Measurements from ENCODE around the gene FOXN1. TPM values are rescaled to one million over a fixed set of nuclear protein-coding genes. Genes with fewer than 3 reads are reported as not detected.

FOXN1 gene
- total RNA-seq, 1 donor from 2014 or later, result not detected

GRCh38 chr17:28530926-28531325 lies 24.8 kb downstream of the FOXN1 start:
- no peaks in the 10 kb centered on the region for H3K36me3 Mint-ChIP-seq (ENCODE audit: low read depth)
- peaks cover 3% of the 10 kb centered on the region for H3K27me3 Mint-ChIP-seq
- H3K4me3 Mint-ChIP-seq, result no peak overlapping the region
- no peak overlapping the region for H3K27ac Mint-ChIP-seq
- intact Hi-C loops (cut with micrococcal nuclease), result no loop called here
- no peak for DNase-seq
- H3K9me3 Mint-ChIP-seq, result no peaks in the 10 kb centered on the region
- H3K4me1 Mint-ChIP-seq, result no peaks in the 10 kb centered on the region

- Mint-ChIP-seq H3K4me3 (no peak overlapping the region), H3K9me3 (no peaks in the 10 kb centered on the region), H3K36me3 (ENCODE audit: low read depth) (no peaks in the 10 kb centered on the region), H3K4me1 (no peaks in the 10 kb centered on the region), H3K27me3 (peaks cover 3% of the 10 kb centered on the region), H3K27ac (no peak overlapping the region)
- intact Hi-C loops (cut with micrococcal nuclease), result no loop called here
- DNase-seq, result no peak
Observed at GRCh38 chr17:28532050-28532960, 26.2 kb downstream of the FOXN1 start.

DNA sequence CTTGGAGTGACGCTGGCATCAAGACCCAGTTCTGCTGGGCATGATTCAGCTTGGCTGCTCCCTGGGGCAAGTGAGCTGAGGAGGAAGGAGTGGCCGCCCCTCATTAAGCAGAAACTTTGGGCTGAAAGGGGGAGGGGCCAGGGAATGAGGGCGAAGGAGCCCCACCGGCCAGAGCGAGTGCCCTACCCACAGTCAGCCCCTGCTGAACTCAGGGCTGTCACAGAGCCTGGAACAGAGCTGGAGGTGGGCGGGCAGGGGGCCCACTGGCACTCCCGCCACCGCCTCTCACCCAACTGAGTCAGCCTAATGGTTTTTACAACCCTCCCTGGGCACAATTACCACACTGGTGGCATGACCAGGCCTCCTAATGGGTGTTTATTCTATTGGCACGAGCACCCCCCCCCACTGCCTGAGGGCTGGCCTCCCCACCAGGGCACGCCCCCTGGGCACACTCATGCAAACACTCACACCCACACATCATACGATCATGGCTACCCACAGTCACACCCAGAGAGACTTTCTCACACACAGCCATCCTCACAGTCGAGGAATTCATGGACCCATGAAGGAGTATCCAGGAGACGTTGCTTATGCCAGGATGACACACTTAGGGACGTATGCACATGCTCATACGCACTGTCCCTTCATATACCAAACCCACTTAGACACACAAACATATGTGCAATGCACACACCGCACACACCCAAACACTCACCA lies 27.1 kb downstream of the FOXN1 start:
- intact Hi-C loops (cut with micrococcal nuclease), result no loop called here
- Mint-ChIP-seq H3K27me3 (peaks cover 3% of the 10 kb centered on the region), H3K27ac (no peak overlapping the region), H3K9me3 (no peaks in the 10 kb centered on the region), H3K4me3 (no peak overlapping the region), H3K4me1 (no peaks in the 10 kb centered on the region), H3K36me3 (ENCODE audit: low read depth) (no peaks in the 10 kb centered on the region)
- DNase-seq, result no peak

- intact Hi-C loops (cut with micrococcal nuclease), result no loop called here
- peaks cover 3% of the 10 kb centered on the region for H3K27me3 Mint-ChIP-seq
Observed at GRCh38 chr17:28534740-28535375, 28.7 kb downstream of the FOXN1 start.

DNA sequence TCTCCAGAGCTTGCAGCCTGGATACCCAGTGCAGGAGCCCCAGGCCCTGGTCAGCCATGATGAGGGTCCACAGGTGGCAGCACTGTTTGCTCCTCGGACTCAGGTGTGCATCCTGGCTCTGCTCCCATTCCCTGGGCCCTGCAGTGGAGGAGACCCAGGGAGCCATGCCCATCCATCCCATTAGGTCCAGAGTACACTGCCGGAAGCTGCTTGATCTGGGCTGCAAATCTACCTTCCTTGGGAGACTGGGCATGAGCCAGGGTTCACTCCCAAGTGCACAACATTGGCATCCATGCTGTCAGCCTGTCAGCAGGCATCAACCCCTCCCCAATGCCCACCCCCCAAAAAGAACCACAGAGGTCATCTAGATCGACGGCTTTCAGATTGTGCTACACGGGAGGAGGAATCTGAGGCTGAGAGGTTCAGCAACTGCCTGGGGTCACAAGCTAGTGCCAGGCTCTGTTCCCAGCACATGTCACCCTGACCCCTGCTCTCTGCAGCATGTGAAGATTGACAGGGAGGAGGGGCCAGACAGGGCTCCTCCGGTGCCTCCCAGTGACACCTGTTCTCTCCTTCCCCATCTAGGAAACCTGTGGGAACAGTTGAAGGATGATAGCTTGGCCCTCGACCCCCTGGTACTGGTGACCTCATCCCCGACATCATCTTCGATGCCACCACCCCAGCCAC lies 30.5 kb downstream of the FOXN1 start:
- Mint-ChIP-seq H3K27me3 (peaks cover under 1% of the 10 kb centered on the region), H3K4me3 (no peak overlapping the region), H3K9me3 (no peaks in the 10 kb centered on the region), H3K27ac (no peak overlapping the region), H3K36me3 (ENCODE audit: low read depth) (no peaks in the 10 kb centered on the region), H3K4me1 (no peaks in the 10 kb centered on the region)
- DNase-seq, result no peak
- intact Hi-C loops (cut with micrococcal nuclease), result no loop called here

More at GRCh38 chr17:28534740-28535375, 28.7 kb downstream of the FOXN1 start:
- no peaks in the 10 kb centered on the region for H3K9me3 Mint-ChIP-seq
- no peak overlapping the region for H3K27ac Mint-ChIP-seq
- DNase-seq, result no peak
- H3K36me3 Mint-ChIP-seq (ENCODE audit: low read depth), result no peaks in the 10 kb centered on the region
- no peak overlapping the region for H3K4me3 Mint-ChIP-seq
- no peaks in the 10 kb centered on the region for H3K4me1 Mint-ChIP-seq

- no peaks in the 10 kb centered on the region for H3K4me1 Mint-ChIP-seq
- H3K36me3 Mint-ChIP-seq (ENCODE audit: low read depth), result no peaks in the 10 kb centered on the region
- no peak overlapping the region for H3K4me3 Mint-ChIP-seq
- no peaks in the 10 kb centered on the region for H3K27me3 Mint-ChIP-seq
- H3K9me3 Mint-ChIP-seq, result no peaks in the 10 kb centered on the region
- DNase-seq, result no peak
- no peak overlapping the region for H3K27ac Mint-ChIP-seq
- intact Hi-C loops (cut with micrococcal nuclease), result no loop called here
Observed at GRCh38 chr17:28537219-28537610, 31.1 kb downstream of the FOXN1 start.

- Mint-ChIP-seq H3K9me3 (no peaks in the 10 kb centered on the region), H3K27me3 (no peaks in the 10 kb centered on the region), H3K4me3 (no peak overlapping the region), H3K36me3 (ENCODE audit: low read depth) (no peaks in the 10 kb centered on the region), H3K4me1 (no peaks in the 10 kb centered on the region), H3K27ac (no peak overlapping the region)
- no peak for DNase-seq
- intact Hi-C loops (cut with micrococcal nuclease), result no loop called here
Observed at GRCh38 chr17:28538296-28538895, 32.2 kb downstream of the FOXN1 start.

DNA sequence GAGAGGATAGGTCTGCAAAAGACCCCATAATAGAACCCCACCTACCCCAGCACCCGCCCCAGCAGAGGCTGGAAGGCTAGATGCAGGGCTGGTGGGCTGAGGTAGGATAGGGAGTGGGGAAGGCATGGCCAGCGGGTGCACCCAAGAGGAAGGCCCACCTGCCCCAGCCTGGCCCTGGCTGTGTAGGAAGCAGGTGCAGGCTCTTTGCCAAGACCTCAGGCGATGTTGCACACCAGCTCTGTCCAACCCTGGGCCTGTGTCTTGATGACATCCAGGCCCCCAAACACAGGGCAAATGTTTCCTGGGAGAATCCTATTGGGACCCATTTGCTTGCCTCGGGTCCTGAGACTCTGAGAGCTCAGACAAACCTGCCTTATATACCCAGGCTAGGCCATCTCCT lies 34.1 kb downstream of the FOXN1 start:
- Mint-ChIP-seq H3K4me3 (no peak overlapping the region), H3K27ac (no peak overlapping the region), H3K36me3 (ENCODE audit: low read depth) (no peaks in the 10 kb centered on the region), H3K27me3 (no peaks in the 10 kb centered on the region), H3K4me1 (no peaks in the 10 kb centered on the region), H3K9me3 (no peaks in the 10 kb centered on the region)
- intact Hi-C loops (cut with micrococcal nuclease), result loop anchor here (1.0 kb wide), 1 partner anchor 46 kb away; no protein-coding TSS in a partner anchor
- no peak for DNase-seq

DNA sequence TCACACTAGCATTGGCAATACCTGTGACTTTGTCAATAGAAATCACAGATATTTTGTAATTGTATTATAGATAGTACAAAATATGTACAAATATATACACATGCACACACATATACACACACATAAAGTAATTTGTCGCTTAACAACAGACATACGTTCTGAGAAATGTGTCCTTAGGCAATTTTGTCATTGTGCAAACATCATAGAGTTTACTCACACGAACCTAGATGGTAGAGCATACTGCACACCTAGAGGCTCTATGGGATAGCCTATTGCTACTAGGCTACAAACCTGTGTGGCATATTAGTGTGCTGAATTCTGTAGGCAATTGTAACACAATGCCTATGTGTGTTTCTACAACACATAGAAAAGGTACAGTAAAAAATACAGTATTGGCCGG lies 35.3 kb downstream of the FOXN1 start:
- Mint-ChIP-seq H3K27ac (no peak overlapping the region), H3K4me1 (peaks cover 2% of the 10 kb centered on the region), H3K9me3 (no peaks in the 10 kb centered on the region), H3K36me3 (ENCODE audit: low read depth) (peaks cover 4% of the 10 kb centered on the region), H3K27me3 (no peaks in the 10 kb centered on the region), H3K4me3 (no peak overlapping the region)
- DNase-seq, result no peak
- intact Hi-C loops (cut with micrococcal nuclease), result no loop called here

DNA sequence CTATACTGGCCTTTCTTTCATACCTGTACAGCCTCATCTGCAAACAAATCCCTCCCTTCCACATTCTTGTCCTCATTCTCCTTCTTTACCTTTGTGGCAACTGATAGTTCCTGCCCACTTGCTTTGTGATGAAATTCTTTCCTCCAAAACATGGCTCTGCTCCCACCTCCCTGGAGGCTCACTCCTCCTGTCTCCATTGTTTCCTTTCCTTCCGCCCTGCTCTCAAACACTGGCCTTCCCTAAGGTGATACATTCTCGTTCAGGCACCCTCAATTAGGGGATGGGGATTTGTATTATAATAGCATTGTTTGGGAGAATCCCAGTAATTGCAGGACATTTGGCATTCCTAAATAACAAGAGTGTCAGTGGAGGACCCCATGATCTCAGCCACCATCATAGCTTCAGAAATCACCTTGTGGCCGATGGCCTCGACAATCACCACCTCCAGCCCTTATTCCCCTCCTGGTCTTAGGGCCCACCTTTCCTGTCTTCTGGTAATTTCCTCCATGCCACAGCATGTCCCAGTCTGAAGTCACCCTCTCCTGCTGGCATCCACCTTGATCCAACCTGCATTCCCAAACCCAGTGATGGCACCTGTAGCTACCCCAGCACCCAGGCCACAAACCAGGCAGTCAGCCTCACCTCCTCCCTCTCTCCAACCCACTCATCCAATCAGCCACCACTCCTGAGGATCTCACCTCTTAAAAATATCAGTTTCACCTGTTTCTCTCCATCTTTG lies 38.4 kb downstream of the FOXN1 start:
- Mint-ChIP-seq H3K4me1 (peaks cover 18% of the 10 kb centered on the region), H3K36me3 (ENCODE audit: low read depth) (peaks cover 11% of the 10 kb centered on the region), H3K27me3 (no peaks in the 10 kb centered on the region), H3K4me3 (no peak overlapping the region), H3K9me3 (no peaks in the 10 kb centered on the region), H3K27ac (no peak overlapping the region)
- intact Hi-C loops (cut with micrococcal nuclease), result no loop called here
- no peak for DNase-seq

DNA sequence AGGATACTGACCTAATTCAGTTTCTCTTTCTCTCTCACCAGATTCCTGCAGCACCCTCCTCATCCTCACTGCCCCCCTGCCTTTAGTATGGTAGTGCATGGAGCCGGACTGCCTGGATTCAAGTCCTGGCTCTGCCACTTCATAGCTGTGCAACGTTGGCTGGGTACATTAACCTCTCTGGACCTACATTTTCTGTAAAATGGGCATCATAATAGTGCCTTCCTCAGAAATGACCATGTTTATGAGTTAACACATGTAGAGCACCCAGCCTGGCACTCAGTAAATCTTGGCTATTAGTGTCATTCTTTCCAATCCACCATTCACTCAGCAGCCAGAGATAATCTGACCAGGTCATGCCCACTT lies 39.0 kb downstream of the FOXN1 start:
- no peaks in the 10 kb centered on the region for H3K27me3 Mint-ChIP-seq
- intact Hi-C loops (cut with micrococcal nuclease), result no loop called here
- H3K36me3 Mint-ChIP-seq (ENCODE audit: low read depth), result peaks cover 11% of the 10 kb centered on the region
- H3K27ac Mint-ChIP-seq, result no peak overlapping the region
- no peaks in the 10 kb centered on the region for H3K9me3 Mint-ChIP-seq
- DNase-seq, result no peak
- H3K4me3 Mint-ChIP-seq, result no peak overlapping the region
- H3K4me1 Mint-ChIP-seq, result peaks cover 23% of the 10 kb centered on the region

GRCh38 chr17:28545787-28546415 lies 39.8 kb downstream of the FOXN1 start:
- no peak for DNase-seq
- intact Hi-C loops (cut with micrococcal nuclease), result no loop called here
- no peak overlapping the region for H3K27ac Mint-ChIP-seq
- no peaks in the 10 kb centered on the region for H3K27me3 Mint-ChIP-seq
- peaks cover 31% of the 10 kb centered on the region for H3K4me1 Mint-ChIP-seq
- no peaks in the 10 kb centered on the region for H3K9me3 Mint-ChIP-seq
- no peak overlapping the region for H3K4me3 Mint-ChIP-seq
- H3K36me3 Mint-ChIP-seq (ENCODE audit: low read depth), result peaks cover 11% of the 10 kb centered on the region

Measured in activated CD4-positive, alpha-beta T cell treated with anti-CD3 and anti-CD28 coated beads, Interleukin-2, amount 10 ng/mL, durations not matched to agents 24 days and 14 days (primary cell).